OCI-M2 (cell line): ENCODE results near the gene VAC14.
"Not testable (repeated sequence)": the region's sequence is repeated elsewhere in the genome, so short reads cannot be mapped to it uniquely, and the experiment has no call there.

Experiments
- DNase-seq: peaks from one replicate; lab custom pipeline; 2025; ENCODE audit not compliant: unreplicated experiment; lab: John Stamatoyannopoulos, UW

VAC14 gene

DNA sequence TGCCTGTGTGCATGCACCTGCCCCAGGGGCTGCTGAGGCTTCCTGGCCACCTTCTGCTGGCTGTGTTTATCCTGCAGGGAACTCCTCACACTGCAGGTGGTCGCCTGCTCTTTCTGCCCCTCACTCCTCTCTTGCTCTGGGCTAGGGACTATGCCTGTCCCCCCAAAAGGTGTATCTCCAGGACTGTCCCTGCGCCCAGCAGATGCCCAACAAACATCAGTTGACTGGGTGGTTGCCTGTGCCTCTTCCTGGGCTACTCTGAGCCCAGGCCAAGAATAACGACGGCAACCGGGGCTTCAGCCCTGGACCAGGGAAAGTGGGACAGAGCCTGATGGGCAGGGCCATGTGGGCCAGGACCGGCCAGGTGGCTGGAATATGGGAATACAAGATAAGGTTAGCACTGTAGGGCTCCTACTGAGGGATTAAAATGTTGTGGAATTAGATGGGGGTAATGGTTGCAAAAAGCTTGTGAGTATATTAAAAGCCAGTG, 55.4 kb downstream of the VAC14 start:
- DNase-seq, result no peak

DNA sequence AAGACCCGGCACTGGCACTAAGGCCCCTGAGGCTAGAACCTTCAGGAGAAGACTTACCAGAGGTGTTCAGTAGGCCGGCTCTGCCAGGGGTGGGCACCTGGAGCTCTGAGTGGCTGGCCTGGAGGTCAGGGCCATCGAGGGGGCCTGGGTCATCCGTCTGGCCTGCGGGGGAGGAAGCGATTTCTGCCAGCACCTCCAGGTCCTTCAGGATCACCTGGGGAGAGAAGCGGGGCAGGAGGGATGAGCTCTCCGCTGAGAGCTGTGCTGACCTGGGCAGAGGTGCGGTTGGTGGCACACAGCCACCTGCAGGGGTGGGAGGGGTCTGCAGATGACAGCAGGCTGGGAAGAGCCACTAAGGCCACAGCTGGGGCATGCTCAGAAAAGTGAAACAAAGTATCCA, 56.6 kb downstream of the VAC14 start:
- no peak for DNase-seq

DNA sequence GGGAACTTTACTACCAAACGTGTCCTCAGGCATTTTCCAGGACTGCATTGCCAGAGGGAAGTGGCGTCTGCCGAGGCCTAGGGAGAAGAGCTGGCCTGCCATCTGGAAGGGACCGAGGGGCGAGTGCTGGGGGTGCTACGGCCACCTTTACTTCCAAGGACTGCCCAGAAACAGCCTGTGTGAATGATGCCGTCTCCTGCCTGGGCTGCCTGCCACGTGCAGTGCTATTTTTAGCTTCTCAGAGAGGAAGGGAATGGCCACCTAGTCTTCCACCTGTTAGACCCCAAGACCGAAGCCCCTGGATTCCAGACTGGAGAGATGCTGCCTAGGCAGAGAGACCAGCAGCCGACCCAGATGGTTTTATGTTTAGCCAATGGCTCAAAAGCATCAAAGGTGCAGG, 57.2 kb downstream of the VAC14 start:
- no peak for DNase-seq

DNA sequence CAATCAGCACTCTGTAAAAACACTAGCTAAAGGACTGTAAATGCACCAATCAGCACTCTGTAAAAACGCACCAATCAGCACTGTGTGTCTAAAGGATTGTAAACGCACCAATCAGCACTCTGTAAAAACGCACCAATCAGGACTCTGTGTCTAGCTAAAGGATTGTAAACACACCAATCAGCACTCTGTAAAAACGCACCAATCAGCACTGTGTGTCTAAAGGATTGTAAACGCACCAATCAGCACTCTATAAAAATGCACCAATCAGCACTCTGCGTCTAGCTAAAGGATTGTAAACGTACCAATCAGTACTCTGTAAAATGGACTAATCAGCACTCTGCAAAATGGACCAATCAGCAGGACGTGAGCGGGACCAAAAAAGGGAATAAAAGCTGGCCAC, 58.0 kb downstream of the VAC14 start:
- not testable (repeated sequence) for DNase-seq

DNA sequence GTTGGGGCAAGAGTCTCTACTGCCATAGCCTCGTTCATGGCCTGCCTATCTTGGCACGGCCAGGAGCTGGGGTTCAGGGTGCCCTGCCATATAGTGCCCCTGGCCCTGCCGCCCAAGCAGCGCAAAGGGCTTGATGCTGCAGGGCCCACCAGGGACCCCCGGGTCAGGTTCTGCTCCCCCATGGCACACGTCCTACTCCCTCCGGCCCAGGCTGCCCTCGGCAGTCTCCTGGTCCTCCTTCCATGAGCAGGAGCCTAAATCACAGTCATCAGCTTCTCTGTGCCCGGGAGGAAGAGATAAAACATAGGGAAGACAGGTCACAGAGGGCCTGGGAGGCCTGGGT, 59.2 kb downstream of the VAC14 start:
- DNase-seq, result no peak

DNA sequence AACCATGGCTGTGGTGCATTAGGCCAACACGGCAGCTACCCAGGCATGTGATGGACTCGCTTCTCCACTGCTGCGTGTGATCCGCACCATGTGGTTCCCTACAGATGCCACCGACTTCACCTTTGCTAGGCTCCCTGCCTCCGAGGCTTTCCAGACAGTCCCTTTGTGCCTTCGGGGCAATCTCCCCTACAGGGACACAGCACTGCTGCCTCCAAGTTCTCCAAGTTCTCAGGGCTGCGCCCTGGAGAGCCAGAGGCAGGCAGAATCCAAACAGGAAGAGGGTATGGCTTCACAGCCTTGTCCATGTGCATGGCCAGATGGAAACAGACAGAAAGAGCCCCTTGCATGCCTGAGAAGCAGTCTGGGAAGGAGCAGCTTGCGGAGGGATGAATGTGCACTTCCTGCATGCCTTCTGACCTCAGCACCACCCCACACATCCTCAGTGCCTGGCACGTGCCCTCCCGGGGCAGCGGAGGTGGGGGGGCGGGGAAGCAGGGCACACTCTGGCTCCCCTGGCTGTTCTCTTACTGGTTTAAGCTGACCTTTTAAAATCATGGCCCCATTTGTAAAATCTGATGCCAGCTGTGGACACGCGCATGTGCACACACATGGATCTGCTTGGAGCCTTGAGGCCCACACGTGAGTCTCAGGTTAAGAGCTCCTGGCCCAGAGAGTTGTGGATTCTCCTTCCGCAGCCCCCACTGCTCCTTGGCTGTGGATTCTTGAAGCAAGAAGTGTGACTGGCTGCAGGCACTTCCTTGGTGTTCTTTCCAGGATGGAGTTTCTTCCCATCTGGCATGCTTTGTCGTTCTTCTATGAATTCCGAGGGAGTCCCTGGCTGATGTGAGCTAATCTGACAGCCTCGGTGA, 59.8 kb downstream of the VAC14 start:
- DNase-seq, result no peak

DNA sequence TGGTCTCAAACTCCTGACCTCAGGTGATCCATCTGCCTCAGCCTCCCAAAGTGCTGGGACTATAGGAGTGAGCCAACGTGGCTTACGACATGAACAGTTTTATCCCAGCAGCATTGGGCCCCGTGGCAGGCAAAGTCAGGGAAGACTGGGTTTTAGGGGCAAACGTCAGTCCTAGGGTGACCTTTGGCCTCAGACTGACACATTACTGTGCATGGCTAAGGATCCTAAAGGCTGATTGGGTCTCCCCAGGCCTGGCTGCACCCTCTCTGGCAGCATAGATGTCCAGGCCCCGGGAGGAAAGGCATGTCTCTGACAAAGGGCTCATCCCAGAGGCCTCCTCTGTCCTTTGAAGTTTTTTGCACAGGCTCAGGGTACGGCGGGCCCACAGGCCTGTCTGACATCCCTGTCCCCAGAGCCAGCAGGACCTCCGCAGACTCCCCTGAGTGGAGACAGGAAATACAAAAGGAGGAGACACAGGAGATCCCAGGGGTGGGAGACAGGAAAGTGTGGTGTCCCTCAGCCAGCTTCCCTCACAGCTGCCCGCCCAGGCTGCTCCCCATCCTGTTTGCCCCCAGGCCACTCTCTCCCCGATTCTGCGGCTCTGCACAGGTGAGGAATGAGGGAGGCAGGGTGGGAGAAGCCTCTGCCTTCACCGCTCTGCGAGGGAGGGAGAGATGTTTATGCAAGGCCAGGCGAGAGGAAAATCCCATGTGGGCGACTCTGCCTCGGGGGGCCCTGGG, 60.6 kb downstream of the VAC14 start:
- DNase-seq, result no peak

- DNase-seq, result no peak
These were observed 61.6 kb downstream of the VAC14 start for GRCh38 chr16:70739389-70739788.

- no peak for DNase-seq
These were observed 62.6 kb downstream of the VAC14 start for GRCh38 chr16:70738083-70738977.

DNA sequence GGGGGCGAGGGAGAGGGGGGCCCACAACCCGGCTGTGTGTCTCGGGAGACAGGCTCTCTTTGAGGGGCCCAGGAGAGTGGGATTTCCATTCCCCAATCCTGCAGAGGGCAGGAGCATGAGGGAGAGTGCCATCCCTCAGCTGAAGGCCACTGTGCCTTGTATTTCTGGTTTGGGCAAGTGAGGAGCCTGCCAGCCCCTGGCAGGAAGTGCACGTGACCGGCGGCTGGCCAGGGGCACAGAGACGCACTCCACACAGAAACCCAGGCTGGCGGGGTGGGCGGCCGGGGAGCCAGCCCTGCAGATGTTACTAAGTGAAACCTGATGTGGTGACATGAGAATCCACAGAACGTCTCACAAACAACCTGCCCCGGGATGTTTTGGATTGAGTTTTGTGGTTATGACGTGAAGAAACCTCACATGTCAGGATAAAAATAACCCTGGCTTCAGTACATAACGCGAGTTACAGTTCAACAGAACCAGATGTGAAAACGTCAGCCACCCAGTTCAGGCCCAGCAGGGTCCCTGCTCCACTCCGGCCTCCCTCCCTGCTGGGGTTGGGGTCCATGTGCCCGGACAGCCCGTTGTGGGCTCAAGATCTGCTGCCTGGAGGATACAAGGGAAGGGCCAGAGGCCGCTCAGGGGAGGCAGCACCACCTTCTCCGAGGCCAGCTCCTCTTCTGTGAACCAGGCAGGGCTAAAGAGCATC, 63.4 kb downstream of the VAC14 start:
- no peak for DNase-seq

- DNase-seq, result no peak
These were observed 64.2 kb downstream of the VAC14 start for GRCh38 chr16:70736465-70737376.

DNA sequence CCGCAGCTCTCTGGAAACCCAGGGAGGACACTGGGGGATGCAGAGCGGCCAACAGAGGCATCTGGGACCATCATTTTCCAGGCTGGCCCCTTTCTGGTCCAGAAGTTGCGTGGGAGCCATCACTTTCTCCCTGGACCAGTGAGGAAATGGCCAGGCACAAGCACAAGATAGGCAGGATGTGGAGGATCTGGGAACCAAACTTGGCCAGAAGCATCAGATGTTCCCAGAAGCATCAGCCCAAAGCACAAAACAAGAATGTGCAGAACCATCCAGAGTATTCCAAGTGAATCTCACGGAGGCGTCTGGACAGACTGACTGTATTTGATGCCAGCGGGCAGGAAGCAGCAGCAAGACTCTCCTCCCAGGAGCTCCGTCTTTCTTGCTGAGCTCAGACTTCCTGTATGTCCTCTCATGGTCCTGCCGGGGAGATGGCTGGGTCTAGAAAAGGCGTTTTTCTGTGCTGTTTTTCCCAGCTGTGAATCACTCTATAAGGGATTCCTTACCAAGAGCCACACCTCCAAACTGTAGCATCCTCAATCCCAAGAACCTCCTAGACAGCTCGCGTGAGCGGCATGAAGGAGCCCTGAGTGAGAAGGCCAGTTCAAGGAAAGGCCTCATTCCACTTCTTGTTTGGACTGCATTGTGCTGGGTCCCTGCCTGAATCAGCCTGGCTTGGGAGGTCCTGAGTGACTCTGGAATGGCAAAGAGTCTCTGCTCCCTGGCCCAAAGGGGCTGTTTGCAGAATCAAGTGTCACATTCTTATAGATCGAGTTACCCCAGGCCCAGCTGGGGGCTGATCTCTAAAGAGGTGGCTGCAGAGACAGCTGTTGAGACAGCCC, 65.6 kb downstream of the VAC14 start:
- no peak for DNase-seq

DNA sequence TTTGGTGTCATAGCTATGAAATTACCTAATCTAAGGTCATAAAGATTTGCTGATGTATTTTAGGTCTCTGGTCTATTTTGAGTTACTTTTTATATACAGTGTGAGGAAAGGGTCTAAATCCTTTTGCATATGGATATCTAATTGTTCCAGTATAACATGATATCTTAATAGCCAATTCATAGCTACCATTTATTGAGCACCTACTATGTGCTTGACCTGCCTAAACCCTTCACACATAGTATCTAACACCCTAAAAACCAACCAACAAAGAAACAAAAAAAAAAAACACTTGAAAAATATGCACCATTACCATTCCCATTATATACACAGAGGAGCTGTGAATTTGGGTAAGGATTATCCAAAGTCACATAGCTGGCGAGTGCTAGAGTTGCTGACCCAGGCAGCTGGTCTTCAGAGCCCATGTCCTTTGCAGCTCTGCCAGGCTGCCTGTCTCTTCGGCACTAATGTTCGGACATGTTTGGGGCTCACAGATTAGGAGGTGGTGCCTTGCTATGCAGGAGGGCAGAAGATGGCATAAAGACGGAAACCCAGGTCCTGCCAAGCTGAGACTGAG, 66.3 kb downstream of the VAC14 start:
- DNase-seq, result no peak

DNA sequence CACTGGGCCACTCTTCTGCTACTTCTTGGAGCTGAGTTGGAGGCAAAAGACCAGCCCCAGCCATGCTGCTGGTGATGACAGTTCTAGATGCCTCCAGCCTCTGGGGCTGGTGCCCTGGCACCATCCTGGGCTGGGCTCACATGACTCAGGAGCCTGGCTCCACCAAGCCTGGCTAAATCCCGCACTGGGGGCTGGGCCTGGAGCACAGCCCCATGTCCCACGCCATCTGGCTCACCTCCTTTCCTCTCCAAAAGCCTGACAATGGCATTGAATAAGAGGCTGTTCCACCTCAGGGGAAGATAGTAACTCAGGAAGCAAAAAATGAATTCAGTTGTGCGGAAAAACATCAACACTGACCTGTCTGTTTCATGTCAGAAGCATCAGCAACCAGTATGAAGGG, 70.0 kb downstream of the VAC14 start:
- DNase-seq, result no peak

GRCh38 chr16:70730031-70730430, 70.9 kb downstream of the VAC14 start:
- no peak for DNase-seq

DNA sequence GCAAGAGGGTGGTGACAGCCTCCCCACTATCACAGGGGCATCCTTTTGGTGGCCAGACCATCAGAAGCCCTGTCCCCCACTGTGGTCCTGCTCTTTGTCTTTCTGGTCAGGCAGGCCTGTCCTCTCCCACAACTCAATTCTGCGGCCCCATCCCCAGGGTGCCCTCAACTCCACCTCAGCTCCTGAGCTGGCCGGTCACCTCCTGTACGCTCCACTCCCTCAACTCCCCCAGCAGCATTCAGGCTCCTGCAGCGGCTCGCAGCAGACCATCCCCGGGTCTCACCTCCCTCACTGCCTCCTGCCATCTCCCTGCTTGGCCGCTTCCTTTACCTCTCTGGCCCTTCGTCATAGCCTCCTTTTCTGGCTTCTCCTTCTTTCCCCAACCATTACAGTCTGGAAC, 71.7 kb downstream of the VAC14 start:
- no peak for DNase-seq

GRCh38 chr16:70728150-70728549, 72.8 kb downstream of the VAC14 start:
- no peak for DNase-seq

DNA sequence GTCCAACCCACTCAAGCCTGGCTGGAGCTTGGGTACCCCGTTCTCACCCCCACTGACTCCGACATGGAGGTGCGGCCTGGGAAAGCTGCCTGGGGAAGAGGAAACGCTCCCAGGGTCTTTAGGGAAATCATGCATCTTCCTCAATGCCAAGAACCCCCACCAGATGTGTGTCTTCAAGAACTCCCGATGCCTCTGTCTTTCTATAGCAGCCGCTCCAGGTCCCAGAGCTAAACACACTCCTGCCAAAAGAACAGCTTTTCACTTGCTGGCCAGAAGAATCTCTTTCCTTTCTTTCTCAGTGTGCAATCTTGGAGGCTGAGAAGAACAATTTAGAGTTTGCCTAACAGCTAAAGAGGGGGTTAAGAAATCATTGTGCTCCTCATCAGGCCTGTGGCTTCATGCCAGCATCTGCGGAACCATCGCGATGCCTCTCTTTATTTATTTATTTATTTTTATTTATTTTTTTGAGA, 74.0 kb downstream of the VAC14 start:
- no peak for DNase-seq
